Brain microvascular endothelial cell (primary cell): Measurements from ENCODE around the gene MGAT5B.

ENCODE experiments used
- DNase-seq: peaks from one replicate; pipeline ENCODE4 v3.0.0-alpha.2; 2020
- H3K27ac ChIP-seq: fragments of 250-450 bp; sonication (Bioruptor Pico); 2 replicates; pipeline ENCODE4 v1.5.1; 2020; ENCODE audit warnings: mild to moderate bottlenecking, moderate library complexity
- H3K27me3 ChIP-seq: fragments of 250-450 bp; sonication (Bioruptor Pico); replicated peaks from 2 replicates; pipeline ENCODE4 v1.5.1; 2020; ENCODE audit warnings: mild to moderate bottlenecking
- H3K36me3 ChIP-seq: fragments of 250-450 bp; sonication (Bioruptor Pico); replicated peaks from 2 replicates; pipeline ENCODE4 v1.5.1; 2020; ENCODE audit warnings: mild to moderate bottlenecking
- H3K4me3 ChIP-seq: 2 replicates; pipeline ENCODE4 v1.5.1; 2011; ENCODE audit warnings: low read depth, mild to moderate bottlenecking, control low read depth, low read length, moderate library complexity
- in situ Hi-C: cut with HindIII; loops from 2 replicates; pipeline ENCODE4 v1.10.0; 2017; ENCODE audit warnings: low sequenced_read_pairs, low pct_ligation_motif_present
- TF ChIP-seq, protein P1 (sequence below): IDR thresholded peaks from 2 replicates; pipeline ENCODE4 v1.5.1; 2011; ENCODE audit warnings: low read depth, mild to moderate bottlenecking, moderate library complexity, low read length, control low read depth, inconsistent platforms; ENCODE audit errors: missing control alignments

MGAT5B gene

DNA sequence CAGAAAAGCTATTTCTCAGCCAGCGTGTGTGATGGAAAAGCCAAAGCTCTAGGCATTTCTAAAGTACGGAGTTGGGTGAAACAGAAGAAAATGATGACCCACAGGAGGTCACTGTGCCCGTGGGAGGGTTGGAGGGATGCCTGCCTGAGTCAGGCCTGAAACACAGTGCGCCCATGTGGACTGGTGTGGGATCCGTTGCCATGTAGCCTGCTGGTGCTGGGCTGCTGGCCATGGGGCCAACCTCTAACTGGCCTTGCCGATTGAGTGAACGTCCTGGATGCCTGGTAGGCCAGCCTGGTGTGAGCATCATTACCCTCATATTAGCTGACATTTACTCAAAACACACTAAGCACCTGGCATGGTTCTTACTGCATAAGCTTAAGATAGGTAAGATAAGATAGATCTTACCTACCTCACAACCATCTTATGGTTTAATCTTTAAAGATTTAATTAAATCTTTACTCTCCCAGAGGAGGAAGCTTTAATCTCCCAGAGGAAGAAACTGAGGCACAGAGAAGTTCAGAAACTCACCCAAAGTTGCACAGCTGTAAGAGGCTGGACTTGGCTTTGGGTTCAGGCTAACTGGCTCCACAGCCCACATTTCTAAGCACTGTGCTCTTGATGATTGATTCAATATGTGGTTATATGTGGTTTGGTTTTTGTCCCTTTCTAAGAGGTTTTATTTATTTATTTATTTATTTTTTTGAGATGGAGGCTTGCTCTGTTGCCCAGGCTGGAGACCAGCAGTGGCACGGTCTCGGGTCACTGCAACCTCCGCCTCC lies 15.7 kb downstream of the MGAT5B start:
- Histone ChIP-seq H3K27ac (no peak overlapping the region), H3K4me3 (no peak overlapping the region), H3K27me3 (peaks cover 2% of the 10 kb centered on the region), H3K36me3 (no peaks in the 10 kb centered on the region)
- no peak for DNase-seq
- in situ Hi-C loops, result no loop called here
- TF ChIP-seq, protein P1, sequence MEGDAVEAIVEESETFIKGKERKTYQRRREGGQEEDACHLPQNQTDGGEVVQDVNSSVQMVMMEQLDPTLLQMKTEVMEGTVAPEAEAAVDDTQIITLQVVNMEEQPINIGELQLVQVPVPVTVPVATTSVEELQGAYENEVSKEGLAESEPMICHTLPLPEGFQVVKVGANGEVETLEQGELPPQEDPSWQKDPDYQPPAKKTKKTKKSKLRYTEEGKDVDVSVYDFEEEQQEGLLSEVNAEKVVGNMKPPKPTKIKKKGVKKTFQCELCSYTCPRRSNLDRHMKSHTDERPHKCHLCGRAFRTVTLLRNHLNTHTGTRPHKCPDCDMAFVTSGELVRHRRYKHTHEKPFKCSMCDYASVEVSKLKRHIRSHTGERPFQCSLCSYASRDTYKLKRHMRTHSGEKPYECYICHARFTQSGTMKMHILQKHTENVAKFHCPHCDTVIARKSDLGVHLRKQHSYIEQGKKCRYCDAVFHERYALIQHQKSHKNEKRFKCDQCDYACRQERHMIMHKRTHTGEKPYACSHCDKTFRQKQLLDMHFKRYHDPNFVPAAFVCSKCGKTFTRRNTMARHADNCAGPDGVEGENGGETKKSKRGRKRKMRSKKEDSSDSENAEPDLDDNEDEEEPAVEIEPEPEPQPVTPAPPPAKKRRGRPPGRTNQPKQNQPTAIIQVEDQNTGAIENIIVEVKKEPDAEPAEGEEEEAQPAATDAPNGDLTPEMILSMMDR, result no peak

DNA sequence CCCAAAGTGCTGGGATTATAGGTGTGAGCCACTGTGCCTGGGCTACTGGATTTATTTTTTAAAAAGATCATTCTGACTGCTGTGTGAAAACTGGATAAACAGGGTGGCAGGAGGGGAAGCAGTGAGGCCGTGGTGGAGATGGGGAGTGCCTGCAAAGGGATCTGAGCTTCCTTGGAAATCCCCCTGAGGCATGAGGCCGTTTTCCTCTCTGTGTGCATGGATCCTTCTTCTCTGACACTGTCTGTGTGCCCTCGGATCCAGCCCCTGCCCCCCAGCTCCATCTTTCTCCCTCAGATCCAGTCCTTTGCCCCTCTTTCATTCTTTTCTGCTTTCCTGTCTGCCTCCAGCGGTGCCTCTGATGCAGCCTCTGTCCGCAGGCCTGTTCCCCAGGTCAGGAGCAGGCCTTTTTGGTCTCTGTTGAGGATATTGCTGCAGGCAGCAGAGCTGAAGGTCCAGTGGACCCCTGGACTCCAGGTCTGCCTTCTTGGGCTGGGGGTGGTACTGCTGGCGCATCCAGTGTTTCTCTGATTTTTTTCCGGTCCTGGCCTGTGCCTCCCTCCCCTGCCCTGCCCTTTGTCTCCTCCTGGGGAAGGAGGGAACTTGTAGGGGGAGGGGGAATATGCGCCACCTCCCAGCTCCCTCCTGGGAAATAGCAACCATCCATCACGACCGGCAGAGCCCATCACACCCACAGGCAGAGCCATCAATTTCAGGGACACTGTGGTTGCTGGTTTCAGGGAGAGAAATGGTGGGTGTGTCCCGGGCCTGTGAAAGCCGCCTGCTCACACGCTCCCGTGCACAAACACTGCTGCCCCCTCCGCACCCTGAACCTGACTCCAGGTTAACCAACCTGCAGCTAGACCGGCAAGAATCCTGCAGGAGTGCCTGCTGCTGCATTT lies 17.0 kb downstream of the MGAT5B start:
- TF ChIP-seq, protein P1, result no peak
- no peak overlapping the region for H3K27ac ChIP-seq
- in situ Hi-C loops, result no loop called here
- DNase-seq, result no peak
- no peaks in the 10 kb centered on the region for H3K36me3 ChIP-seq
- no peak overlapping the region for H3K4me3 ChIP-seq
- H3K27me3 ChIP-seq, result peaks cover 2% of the 10 kb centered on the region

DNA sequence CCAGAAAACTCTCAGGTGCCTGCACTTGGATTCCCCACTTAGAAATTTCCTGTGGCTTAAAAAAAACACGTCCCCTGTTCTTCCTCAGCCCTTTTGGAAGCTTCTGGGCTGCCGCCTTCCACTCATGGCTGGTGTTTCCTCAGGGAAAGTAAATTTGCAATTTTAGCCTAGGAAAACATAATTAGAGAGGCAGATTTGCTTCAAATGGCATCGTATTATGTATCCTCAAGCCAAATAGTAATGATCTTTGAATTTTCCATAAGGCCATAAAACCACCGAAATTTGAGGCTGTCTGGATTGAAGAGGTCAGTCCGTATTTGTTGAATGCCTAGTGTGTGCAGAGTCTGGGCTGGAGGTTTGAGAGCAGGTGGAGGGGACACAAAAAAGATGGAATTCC lies 17.7 kb downstream of the MGAT5B start:
- in situ Hi-C loops, result no loop called here
- no peak overlapping the region for H3K4me3 ChIP-seq
- H3K27ac ChIP-seq, result no peak overlapping the region
- no peak for DNase-seq
- no peaks in the 10 kb centered on the region for H3K27me3 ChIP-seq
- TF ChIP-seq, protein P1, result no peak
- H3K36me3 ChIP-seq, result no peaks in the 10 kb centered on the region

DNA sequence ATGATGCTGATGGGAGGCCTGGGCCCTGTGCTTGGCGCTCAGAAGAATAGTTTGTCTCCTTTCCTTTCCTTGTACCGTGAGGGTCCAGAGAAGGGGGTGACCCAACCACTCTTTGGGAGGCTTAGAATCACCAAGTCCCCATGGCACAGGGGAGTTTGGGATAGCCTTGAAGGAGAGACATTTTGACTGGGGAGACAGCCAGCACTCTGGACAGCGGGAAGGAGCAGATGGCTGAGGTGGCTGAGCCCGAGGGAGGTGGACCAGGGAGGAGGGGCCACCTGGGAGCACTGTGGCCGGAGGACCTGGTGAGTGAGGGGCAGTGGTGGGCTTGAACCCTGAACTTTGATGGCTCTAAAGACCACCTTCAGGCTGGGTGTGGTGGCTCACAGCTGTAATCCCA lies 18.2 kb downstream of the MGAT5B start:
- H3K4me3 ChIP-seq, result no peak overlapping the region
- H3K36me3 ChIP-seq, result no peaks in the 10 kb centered on the region
- H3K27ac ChIP-seq, result no peak overlapping the region
- no peaks in the 10 kb centered on the region for H3K27me3 ChIP-seq
- in situ Hi-C loops, result no loop called here
- no peak for DNase-seq
- TF ChIP-seq, protein P1, result no peak

DNA sequence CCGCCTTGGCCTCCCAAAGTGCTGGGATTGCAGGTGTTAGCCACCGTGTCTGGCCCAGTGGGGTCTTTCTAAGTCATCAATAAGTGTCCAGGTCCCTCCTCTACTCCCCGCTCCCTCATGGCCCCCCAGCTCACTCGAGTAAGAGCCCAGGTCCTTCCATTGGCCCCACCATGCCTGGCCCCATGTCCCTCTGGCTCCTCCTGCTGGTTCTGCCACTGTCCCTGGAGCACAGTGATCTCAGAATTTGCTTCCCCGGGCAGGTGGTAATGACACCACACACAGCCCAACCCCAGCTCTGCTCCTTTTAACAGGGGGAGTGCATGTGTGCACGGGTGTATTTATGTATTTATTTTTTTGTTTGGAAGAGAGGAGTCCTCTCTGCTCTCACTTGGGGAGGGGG lies 19.6 kb downstream of the MGAT5B start:
- Histone ChIP-seq H3K36me3 (no peaks in the 10 kb centered on the region), H3K27me3 (no peaks in the 10 kb centered on the region), H3K4me3 (no peak overlapping the region), H3K27ac (no peak overlapping the region)
- DNase-seq, result no peak
- TF ChIP-seq, protein P1, result peak; percentile 46
- in situ Hi-C loops, result no loop called here
